SW 1271 (cell line): ENCODE data around the gene SLC25A25.

Experiments used
- DNase-seq, 2 experiments: peaks; one replicate each; lab custom pipeline; 2025; lab: John Stamatoyannopoulos, UW

The SLC25A25 gene

DNA sequence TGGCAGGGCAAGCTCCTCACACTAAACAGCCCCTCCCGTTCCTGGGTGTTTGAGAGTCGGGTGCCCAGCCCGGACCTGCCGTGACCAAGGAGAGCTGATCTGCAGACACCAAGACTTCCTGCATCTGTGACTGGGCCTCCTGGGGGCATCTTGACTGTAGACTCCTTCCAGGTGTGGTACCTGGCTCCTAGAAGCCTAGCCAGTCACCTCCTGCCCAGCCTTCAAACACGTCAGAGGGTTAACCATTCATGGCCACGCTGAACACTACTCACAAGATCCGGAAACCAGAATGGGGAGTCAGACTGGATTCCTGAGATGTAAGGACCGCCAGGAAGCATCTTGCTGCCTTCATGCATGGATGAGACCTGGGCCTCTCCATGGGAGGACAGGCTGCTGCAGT, 77.5 kb downstream of the SLC25A25 start:
- DNase-seq: no peak

DNA sequence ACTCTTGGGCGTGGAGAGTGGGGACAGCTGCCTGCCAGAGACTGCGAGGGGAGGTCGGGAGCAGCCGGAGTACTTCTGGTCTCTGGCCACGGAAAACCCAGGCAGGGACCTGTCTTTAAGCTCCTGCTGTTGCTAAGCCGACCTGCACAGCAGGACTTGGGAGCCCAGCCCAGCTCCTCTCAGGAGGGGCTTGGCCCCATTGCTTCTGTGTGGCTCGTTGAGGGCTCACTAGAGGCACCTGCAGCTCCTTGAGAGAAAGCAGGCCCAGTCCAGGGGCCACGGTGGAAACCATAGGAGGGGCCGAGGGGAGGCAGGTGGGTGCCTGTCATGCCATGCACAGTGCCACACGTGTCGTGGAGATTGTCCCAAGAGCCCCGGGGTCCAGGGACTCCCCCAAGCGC, 77.9 kb downstream of the SLC25A25 start:
- DNase-seq: no peak

DNA sequence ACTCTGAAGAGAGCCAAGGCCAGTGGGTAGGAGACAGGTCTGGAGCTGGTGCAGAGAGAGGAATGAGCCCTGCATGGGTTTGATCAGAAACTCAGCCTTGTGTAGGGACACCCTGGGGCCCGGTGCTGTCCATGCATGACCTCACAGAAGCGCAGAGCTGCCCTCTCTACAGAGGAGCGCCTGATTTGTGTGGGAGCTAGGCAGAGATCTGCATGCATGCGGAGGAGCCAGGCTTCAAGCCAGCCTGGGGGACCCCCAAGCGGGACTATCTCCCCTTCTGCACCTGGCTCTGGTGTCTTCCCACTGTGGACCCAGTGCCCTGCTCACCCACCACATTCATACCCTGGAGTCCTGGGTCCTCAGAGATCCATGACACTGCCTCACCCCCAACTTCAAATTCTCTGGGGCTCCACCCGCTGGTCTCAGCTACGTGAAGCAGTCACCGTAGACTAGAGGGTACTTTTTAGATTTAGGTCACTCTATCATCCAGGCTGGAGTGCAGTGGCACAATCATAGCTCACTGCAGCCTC, 78.6 kb downstream of the SLC25A25 start:
- no peak for DNase-seq

DNA sequence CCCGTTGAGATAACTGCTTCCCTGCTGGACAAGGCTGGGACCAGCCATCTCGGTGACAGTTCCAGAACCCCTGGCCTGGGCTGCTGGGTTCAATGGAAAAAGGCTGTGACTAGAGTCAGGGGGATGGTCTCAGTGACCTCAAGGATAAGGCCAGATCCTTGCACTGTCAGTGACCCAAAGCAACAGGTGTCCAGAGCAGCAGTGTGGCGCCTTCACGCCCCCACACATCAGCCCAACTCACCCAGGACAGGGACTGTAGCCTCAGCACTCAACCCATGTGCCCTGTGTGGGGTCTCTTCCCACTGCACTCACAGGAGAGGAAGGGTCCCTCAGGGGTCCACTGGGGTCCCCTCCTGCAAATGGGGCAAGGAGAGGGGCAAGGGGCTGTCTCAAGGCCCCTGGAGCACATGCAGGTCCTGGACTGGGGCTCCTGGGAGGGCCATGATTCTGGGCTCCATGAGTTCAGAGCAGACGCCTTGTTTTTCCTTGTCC, 80.5 kb downstream of the SLC25A25 start:
- DNase-seq: no peak

DNA sequence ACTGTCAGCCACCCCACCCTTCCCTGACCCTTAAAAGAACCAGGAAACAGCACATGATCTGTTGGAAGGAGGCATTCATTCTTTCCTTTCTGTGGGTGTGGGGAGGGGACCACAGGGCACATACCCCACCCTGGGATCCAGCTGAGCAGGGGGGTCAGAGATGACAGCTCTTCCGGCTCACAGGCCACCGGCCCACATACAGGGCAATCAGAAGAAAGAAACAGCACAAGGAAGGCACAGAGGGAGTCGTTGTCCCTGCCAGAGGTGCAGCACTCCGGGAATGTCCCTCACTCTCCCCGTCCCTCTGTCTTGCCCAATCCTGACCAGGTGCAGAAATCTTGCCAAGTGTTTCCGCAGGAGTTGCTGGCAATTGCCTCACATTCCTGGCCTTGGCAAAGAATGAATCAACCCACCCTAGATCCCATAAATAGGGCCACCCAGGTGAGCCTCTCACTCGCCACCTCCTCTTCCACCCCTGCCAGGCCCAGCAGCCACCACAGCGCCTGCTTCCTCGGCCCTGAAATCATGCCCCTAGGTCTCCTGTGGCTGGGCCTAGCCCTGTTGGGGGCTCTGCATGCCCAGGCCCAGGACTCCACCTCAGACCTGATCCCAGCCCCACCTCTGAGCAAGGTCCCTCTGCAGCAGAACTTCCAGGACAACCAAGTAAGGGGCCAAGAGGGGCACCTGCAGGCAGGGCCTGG, 81.1 kb downstream of the SLC25A25 start, which contains the start of gene LCN2:
LCN2 (plus strand) TSS at position 453 of the 701 bp plus-strand sequence; CDS start at position 526, 73 bp downstream.
- DNase-seq: no peak

DNA sequence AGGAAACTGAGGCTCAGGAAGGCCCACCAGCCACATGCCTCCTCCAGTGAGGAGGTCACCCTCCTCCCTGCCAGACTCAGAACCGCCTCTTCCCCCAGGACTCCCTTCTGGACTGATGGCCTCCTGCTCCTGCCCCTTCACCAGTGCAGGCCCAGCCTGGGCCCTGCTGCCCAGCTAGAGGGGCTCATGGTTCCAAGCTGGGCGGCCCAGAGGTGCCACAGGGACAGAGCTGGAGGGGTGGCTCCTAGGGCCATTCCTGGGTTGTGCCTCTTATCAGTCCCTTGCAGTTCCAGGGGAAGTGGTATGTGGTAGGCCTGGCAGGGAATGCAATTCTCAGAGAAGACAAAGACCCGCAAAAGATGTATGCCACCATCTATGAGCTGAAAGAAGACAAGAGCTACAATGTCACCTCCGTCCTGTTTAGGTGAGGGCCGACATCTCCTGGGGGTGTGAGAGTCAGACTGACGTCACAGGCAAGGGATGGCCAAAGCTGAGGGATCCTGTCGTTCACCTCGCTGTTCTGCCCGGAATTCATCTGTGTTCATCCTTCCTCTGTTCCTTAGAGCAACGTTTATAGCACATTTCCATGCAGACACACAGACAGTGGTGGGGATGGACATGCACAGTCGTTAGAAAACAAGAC, 82.0 kb downstream of the SLC25A25 start:
- DNase-seq: no peak

DNA sequence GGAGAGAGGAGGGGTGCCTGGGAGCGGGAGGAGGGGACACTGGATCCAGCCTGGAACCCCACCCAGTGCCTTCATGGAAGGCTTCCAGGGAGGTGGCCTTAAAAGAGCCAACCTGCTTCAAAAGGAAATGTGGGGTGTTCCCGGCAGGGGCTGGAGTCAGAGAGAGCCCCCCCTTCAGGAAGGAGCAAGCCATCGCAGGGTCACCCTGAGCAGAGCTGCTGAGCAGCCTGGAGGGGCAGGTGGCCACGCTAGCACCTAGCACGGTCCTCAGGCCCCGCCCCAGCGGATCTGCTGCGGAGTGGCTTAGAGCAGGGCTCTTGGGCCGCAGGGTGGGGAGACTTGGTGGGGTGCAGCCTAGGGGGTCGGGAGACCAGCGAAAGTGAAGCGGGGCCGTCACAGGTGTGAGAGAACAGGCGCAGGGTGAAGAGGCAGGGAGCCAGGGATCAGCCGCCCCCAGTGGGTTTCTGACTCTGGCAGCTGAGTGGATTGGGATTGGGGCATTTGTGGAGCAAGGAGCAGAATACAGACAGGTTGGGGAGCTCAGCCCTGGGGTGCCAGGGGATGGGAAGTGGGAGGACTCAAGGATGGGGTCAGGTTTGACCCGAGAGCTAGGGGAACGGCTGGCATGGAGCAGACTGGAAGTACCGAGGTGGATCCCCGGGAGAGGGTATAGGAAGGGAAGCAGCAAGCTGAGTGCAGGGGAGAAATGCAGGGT, 82.7 kb downstream of the SLC25A25 start:
- DNase-seq: no peak

DNA sequence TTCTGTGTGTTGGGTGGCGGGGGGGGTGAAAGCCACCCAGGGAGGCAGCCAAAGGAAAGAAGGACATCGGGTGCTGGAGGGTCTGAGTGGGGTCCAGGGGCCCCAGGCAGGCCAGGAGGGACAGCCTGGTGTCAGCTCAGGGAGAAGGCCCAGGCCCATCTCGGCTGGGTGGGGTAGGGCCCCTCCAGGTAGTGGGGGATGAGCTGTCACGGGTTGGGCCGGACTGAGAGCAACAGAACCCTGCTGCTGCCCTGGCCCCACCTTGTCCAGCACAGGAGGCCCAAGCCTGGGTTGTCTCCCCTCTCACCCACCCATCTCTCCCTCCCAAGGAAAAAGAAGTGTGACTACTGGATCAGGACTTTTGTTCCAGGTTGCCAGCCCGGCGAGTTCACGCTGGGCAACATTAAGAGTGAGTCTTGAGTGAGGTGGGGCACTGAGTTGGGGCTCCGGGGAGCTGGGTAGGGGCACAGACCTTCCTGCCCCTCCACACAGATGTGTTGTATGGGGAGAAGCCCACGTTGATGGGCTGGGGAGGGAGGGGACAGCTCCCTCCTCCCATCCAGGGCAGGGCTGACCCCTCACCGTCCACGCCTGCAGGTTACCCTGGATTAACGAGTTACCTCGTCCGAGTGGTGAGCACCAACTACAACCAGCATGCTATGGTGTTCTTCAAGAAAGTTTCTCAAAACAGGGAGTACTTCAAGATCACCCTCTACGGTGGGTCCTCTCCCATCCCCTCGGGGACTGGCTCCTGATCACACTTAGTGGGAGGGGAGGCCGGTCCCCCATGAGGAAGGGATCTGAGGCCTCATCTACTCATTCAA, 83.5 kb downstream of the SLC25A25 start:
- DNase-seq: no peak

DNA sequence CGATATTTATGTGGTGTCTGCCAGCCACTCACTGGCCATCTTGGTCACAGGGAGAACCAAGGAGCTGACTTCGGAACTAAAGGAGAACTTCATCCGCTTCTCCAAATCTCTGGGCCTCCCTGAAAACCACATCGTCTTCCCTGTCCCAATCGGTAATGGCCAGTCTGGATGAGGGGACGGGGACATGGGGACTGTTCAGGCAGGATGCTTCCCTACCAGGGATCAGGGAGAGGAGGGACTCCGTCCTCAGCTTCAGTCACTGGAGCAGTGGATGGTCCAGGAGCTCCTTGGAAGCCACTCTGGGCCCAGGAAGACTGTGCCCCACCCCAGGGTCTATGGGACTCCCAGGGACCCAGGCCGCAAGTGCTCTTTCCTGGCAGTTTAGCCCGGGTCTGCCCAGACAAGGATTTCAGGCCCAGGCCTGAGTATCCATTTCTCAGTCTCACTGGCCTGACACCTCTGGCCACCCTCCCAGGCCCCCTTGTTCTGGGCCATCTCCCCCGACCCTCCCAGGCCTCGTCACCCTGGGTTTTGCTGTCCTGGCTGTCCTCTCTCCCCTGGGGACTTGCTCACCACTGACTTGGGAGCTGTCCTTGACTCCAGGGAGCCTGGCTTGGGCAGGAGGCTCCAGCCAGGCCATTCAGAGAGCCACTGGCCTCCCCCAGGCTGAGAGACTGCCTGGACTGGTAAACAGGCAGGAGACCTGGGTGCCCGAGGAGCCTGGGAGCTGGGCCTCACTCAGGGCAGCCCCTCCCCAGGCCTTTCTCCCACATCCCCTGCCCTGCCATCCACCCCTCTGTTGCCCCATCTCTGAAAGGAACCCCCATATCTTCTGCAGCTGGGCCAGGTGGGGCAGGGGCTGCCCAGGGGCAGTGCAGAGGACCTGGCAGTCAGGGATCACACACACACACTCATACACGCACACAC, 84.4 kb downstream of the SLC25A25 start:
- no peak for DNase-seq

DNA sequence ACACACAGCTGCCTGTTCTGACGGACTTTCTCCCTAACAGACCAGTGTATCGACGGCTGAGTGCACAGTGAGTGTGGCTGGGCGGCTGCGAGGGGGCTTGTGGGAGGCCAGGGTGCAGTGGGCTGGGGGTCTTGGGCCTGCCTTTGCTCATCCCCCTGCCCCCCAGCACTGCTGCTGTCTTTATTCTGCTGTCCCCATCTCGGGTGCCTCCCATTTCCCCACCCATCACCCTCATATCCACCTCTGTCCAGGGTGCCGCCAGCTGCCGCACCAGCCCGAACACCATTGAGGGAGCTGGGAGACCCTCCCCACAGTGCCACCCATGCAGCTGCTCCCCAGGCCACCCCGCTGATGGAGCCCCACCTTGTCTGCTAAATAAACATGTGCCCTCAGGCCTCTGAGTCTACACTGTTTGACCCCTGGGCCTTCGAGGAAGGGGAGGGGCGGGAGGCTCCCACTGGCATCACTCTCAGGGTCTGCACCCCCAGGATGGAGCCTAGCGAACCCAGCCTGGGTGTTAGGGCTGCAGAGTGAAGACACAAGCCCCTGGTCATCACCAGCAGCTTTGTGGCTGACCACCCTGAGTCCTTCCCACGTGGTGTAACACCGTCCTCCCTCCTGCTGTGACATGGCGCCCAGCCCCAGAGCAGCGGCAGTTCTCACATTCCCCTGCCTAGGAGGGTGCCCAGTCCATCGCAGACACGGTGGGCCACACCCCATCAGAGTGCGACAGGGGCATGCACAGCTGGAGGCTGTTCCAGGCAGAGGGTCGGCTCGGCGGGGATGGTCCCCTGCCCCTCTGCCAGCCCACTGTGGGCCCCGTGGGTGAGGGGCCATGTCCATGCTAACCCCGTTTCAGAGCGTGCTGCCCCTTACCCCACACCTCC, 85.3 kb downstream of the SLC25A25 start:
- DNase-seq: no peak

DNA sequence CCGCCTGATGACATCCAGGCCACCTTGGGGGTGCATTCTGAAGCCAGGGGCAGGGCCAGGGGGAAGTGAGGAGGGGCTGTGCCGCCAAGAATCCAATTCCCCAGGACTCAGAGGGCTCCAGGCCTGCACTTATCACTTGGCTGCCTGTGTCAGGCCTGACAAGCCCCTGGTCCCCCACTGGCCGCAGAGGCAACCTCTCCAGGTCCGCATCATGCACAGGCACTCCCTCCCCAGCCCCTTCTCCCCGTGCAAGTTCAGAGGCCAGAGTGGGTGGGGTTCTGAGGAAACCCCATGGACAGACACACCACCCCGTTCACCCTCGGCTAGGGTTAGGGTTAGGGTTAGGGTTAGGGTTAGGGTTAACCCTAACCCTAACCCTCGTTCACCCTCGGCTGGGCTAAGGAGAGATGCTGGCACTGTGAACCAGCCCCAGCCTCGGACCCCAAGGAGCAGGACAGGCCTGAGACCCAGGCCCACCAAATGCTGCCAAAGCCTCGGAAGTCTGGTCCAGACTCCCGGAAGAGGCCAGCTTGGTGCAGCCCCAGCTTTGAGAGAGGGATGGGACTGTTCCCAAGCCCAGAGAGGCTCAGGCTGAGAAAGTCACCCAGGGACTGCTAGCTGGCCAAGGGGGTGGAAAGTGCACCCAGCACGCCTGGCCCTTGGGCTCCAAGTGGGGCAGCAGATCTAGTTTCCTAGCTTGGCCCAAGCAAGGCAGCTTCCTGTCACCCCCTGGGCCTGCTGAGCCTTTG, 86.1 kb downstream of the SLC25A25 start:
- no peak for DNase-seq

DNA sequence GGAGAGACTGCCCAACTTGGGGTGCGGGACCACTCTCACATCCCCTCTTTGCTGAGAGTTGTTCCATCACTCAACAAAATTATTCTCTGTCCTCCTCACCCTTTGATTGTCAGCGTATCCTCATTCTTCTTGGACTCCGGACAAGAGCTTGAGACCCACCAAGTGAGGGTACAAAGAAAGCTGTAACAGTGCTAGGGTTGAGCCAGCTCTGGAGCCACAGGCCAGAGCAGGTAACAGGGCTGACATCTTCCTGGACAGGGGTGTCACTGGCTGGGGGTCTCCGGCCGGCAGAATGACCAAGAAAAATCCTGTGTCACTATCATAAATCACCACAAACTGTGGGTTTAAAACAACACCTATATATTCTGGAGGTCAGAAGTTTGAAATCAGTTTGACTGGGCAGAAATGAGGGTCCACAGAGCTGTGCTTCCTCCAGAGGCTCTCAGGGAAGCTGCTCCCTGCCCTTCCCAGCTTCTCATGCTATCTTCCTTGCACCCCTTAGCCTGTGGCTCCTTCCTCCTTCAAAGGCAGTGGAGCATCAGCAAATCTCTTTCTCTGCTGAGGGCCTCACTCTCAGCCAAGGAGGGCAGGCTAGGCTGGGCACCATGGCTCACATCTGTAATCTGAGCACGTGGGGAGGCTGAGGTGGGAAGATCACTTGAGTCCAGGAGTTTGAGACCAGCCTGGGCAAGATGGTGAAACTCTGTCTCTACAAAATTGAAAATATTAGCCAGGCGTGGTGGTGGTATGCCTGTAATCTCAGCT, 87.9 kb downstream of the SLC25A25 start:
- DNase-seq: no peak
